ENCODE measurements around the gene SLC66A1. TPM values are rescaled to one million over a fixed set of nuclear protein-coding genes. Genes with fewer than 3 reads are reported as not detected.
"Not testable (repeated sequence)": the region's sequence is repeated elsewhere in the genome, so short reads cannot be mapped to it uniquely, and the experiment has no call there.

SLC66A1 gene, protein sequence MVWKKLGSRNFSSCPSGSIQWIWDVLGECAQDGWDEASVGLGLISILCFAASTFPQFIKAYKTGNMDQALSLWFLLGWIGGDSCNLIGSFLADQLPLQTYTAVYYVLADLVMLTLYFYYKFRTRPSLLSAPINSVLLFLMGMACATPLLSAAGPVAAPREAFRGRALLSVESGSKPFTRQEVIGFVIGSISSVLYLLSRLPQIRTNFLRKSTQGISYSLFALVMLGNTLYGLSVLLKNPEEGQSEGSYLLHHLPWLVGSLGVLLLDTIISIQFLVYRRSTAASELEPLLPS
- 11.6 and 14.5 TPM in 2 replicates for total RNA-seq (2014; rRNA removed; shearing (Covaris generic); ENCODE audit: low replicate concordance)

DNA sequence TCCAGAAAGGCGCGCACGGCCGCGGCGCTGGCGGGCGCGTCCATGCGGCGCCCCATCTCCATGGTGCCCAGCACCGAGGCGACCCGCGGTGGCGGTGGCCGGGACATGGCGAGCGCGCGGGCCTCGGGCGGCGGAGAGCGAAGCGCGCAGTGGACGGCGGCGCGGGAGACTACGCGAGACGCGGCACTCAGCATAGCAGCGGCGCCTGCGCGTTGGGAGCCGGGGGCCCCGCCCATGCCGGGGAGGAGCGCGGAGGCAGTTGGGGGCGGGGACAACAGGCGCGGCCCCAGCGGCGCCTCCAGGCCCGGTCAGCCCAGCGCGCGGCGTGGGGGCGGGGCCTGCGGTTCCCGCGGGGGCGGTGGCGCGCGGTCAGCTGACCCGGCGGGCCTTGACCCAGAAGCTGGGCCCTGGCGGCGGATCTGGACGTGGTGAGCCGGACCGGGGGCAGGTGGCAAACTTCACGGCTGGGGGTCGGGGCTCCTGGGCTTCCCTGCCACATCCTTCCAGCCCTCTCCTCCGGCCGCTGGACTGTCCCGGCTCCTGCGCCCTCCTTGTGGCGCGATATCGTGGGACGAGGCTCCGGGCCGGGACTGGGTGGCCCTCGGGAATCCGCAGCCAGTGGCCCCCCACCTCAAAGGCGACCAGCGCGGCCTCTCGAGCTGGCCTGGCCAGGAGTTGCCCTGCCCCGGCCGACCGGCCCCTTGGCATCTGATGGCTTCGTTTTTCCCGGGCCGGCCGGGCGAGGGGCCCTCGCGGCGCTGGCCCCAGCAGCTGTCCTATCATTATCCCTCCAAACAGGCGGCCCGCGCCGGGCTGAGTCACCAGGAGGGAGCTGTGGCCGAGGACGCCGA lies at the start of gene SLC66A1, which contains the start of gene AKR7A2:
Gene SLC66A1, plus strand, starts transcription at position 396 of the 851 bp plus-strand sequence. CDS start 5,352 bp downstream, outside the sequence.
Gene AKR7A2, minus strand, starts transcription at position 214 of the 851 bp plus-strand sequence. Its CDS starts 20 bp downstream, at position 194.
- peak within 1 kb of the TSS; percentile 74 for H2AFZ ChIP-seq (ENCODE audit: low read length)
- DNase-seq: peak; percentile 97
- peaks cover 8% of the 10 kb centered on the region for H4K20me1 ChIP-seq (ENCODE audit: insufficient read depth, low read depth, low read length)
- H3K36me3 ChIP-seq (ENCODE audit: insufficient read depth, low read length): peaks cover 15% of the 10 kb centered on the region
- H3K4me3 ChIP-seq (ENCODE audit: low read length): peak within 1 kb of the TSS; percentile 79
- no peaks in the 10 kb centered on the region for H3K9me3 ChIP-seq (ENCODE audit: low read length)
- peaks cover 39% of the 10 kb centered on the region for H3K79me2 ChIP-seq (ENCODE audit: low read length)
- peaks cover 51% of the 10 kb centered on the region for H3K4me1 ChIP-seq (ENCODE audit: low read length)
- peak within 1 kb of the TSS; percentile 76 for H3K27ac ChIP-seq (ENCODE audit: low read length)
- H3K27me3 ChIP-seq (ENCODE audit: low read length): no peaks in the 10 kb centered on the region
- peak within 1 kb of the TSS; percentile 90 for H3K4me2 ChIP-seq (ENCODE audit: low read depth, low read length, poor library complexity, severe bottlenecking)
- H3K9me2 ChIP-seq (replicated peaks; ENCODE audit: insufficient read depth, low read length): no peaks in the 10 kb centered on the region
- H3K9ac ChIP-seq (ENCODE audit: low read length): peak within 1 kb of the TSS; percentile 99

DNA sequence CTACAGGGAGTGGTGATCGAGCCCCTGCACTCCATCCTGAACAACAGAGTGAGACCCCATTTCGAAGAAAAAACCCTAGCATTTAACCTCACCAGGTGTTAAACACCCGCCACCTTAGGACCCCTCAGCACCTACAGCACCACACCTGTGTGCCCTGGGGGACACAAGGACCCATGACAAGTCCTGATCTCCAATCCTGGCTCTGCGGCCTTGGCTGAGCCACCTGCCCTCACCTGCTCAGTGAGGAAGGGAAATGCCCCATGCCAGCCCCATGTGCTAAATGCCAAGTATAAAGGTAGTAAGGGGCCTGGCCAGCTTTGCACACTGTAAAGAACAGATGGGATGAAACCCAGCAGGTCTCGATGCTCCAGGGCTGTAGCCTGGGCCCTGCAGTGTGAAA lies 49.4 kb upstream of the SLC66A1 start:
- H4K20me1 ChIP-seq (ENCODE audit: insufficient read depth, low read depth, low read length): no peaks in the 10 kb centered on the region
- H2AFZ ChIP-seq (ENCODE audit: low read length): no peak overlapping the region
- H3K4me3 ChIP-seq (ENCODE audit: low read length): no peak overlapping the region
- H3K9ac ChIP-seq (ENCODE audit: low read length): no peak overlapping the region
- H3K36me3 ChIP-seq (ENCODE audit: insufficient read depth, low read length): peaks cover 13% of the 10 kb centered on the region
- no peaks in the 10 kb centered on the region for H3K79me2 ChIP-seq (ENCODE audit: low read length)
- no peak overlapping the region for H3K27ac ChIP-seq (ENCODE audit: low read length)
- H3K27me3 ChIP-seq (ENCODE audit: low read length): no peaks in the 10 kb centered on the region
- no peak for DNase-seq
- no peaks in the 10 kb centered on the region for H3K9me2 ChIP-seq (replicated peaks; ENCODE audit: insufficient read depth, low read length)
- no peaks in the 10 kb centered on the region for H3K4me1 ChIP-seq (ENCODE audit: low read length)
- no peak overlapping the region for H3K4me2 ChIP-seq (ENCODE audit: low read depth, low read length, poor library complexity, severe bottlenecking)
- no peaks in the 10 kb centered on the region for H3K9me3 ChIP-seq (ENCODE audit: low read length)

DNA sequence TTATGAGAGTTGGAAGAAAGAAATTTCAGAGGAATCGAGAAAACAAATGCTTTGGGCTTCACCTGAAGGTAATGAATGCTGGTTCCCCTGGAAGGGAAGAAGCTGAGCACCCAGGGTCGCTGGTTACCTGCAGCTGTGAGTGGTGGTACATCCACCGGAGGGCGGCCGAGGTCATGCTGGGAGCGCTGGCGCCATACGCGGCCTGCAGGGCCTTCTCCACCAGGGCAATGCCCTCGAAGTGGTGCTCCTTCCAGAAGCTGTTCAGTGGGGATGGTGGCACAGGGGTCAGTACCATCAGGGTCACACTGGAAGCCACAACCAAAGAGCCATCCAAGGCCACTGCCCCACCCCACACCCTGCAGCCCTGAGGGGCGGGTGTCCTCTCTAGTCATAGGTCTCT lies 43.7 kb upstream of the SLC66A1 start:
- Histone ChIP-seq H3K9me2 (replicated peaks; ENCODE audit: insufficient read depth, low read length) (no peaks in the 10 kb centered on the region), H4K20me1 (ENCODE audit: insufficient read depth, low read depth, low read length) (no peaks in the 10 kb centered on the region), H2AFZ (ENCODE audit: low read length) (no peak overlapping the region), H3K9me3 (ENCODE audit: low read length) (no peaks in the 10 kb centered on the region), H3K4me3 (ENCODE audit: low read length) (no peak overlapping the region), H3K4me2 (ENCODE audit: low read depth, low read length, poor library complexity, severe bottlenecking) (no peak overlapping the region), H3K9ac (ENCODE audit: low read length) (no peak overlapping the region), H3K27ac (ENCODE audit: low read length) (no peak overlapping the region), H3K79me2 (ENCODE audit: low read length) (no peaks in the 10 kb centered on the region), H3K27me3 (ENCODE audit: low read length) (no peaks in the 10 kb centered on the region), H3K4me1 (ENCODE audit: low read length) (no peaks in the 10 kb centered on the region), H3K36me3 (ENCODE audit: insufficient read depth, low read length) (no peaks in the 10 kb centered on the region)
- DNase-seq: no peak

DNA sequence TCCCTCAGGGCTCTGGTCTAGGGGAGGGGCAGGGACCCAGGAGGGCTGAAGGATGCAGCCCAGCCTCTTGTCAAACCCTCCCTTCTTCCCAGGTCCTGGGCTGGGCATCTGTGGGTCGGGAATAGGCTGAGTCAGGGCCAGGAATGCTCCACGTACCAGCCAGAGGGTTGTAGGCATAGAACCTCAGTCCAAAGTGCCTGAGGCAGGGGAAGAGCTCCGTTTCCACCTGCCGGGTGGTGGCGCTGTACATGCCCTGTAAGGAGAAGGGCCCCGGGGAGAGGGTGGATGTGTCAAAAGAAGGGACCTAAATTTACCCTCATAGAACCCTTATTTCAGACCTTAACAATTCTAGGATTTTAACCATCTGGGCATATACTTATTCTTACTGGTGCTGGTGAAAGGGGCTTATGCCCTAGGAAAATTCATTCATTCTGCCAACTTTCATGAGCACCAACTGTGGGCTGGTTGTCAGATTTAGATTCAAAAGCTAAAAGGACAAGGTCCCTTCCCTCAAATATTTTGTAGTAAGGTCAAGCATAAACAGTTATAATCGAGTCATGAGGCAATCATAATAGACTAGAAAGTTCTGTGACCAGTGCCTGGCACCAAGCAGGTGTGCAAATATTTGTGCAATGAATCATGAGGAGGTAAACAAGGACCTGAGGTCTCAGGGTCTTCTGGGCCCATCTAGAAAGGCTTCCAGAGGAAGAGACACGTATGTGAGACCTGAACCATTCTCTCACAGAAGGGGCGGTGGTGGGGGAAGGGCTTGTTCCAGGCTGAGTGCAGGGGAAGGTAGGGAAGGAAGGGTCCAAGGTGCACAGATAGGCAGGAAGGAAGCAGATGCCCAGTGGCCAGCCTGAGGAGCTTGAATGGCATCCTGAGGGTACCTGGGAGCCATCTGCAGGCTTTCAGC lies 42.4 kb upstream of the SLC66A1 start:
- not testable (repeated sequence) for H3K36me3 ChIP-seq (ENCODE audit: insufficient read depth, low read length); H3K27me3 ChIP-seq (ENCODE audit: low read length); H3K4me1 ChIP-seq (ENCODE audit: low read length); H3K9ac ChIP-seq (ENCODE audit: low read length); H3K4me2 ChIP-seq (ENCODE audit: low read depth, low read length, poor library complexity, severe bottlenecking); H3K9me2 ChIP-seq (replicated peaks; ENCODE audit: insufficient read depth, low read length); H3K9me3 ChIP-seq (ENCODE audit: low read length); H3K4me3 ChIP-seq (ENCODE audit: low read length); H2AFZ ChIP-seq (ENCODE audit: low read length); DNase-seq; H4K20me1 ChIP-seq (ENCODE audit: insufficient read depth, low read depth, low read length); H3K27ac ChIP-seq (ENCODE audit: low read length); H3K79me2 ChIP-seq (ENCODE audit: low read length)

DNA sequence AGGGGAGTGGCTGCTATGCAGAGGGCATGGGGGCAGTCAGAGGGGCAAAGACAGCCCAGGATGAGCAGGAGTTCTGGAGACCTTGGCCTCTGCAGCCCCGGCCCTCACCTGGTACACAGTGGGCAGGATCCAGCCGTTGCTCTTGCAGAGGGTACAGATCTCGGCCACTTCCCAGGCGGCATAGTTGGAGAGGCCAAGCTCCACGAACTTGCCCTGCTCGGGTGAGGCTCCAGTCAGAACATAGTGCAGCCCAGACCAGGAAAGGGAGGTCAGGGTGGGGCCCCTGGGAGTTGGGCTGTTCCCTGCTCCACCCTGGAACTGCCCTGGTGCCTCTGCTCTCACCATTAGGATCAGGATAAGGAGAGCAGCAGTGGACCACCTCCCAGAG lies 41.8 kb upstream of the SLC66A1 start:
- not testable (repeated sequence) for H3K9ac ChIP-seq (ENCODE audit: low read length); DNase-seq; H2AFZ ChIP-seq (ENCODE audit: low read length); H3K9me2 ChIP-seq (replicated peaks; ENCODE audit: insufficient read depth, low read length); H3K36me3 ChIP-seq (ENCODE audit: insufficient read depth, low read length); H3K27ac ChIP-seq (ENCODE audit: low read length); H3K27me3 ChIP-seq (ENCODE audit: low read length); H3K9me3 ChIP-seq (ENCODE audit: low read length); H3K79me2 ChIP-seq (ENCODE audit: low read length); H4K20me1 ChIP-seq (ENCODE audit: insufficient read depth, low read depth, low read length); H3K4me1 ChIP-seq (ENCODE audit: low read length); H3K4me2 ChIP-seq (ENCODE audit: low read depth, low read length, poor library complexity, severe bottlenecking); H3K4me3 ChIP-seq (ENCODE audit: low read length)

DNA sequence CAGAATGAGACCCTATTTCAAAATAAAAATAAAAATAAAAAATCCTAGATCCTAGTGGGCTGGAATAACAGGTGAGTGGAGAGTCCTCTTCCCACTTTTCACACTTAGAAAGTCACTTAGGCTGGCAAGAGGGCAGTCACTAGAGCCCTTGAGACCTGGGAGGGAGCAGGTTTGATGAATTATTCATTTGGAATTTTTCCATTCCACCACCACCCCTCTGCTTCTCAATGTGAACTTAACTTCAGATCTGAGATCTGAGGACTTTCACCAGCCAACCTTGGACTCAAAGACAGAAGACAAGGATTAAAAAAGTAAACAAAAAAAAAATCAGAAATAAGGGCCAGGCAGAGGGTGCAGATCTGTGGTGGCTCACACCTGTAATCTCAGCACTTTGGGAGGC lies 40.1 kb upstream of the SLC66A1 start:
- DNase-seq: no peak
- no peaks in the 10 kb centered on the region for H3K79me2 ChIP-seq (ENCODE audit: low read length)
- H3K27ac ChIP-seq (ENCODE audit: low read length): no peak overlapping the region
- H3K9me3 ChIP-seq (ENCODE audit: low read length): no peaks in the 10 kb centered on the region
- H3K4me2 ChIP-seq (ENCODE audit: low read depth, low read length, poor library complexity, severe bottlenecking): no peak overlapping the region
- H3K9ac ChIP-seq (ENCODE audit: low read length): no peak overlapping the region
- no peaks in the 10 kb centered on the region for H3K27me3 ChIP-seq (ENCODE audit: low read length)
- no peaks in the 10 kb centered on the region for H3K36me3 ChIP-seq (ENCODE audit: insufficient read depth, low read length)
- no peaks in the 10 kb centered on the region for H3K4me1 ChIP-seq (ENCODE audit: low read length)
- no peaks in the 10 kb centered on the region for H3K9me2 ChIP-seq (replicated peaks; ENCODE audit: insufficient read depth, low read length)
- no peak overlapping the region for H3K4me3 ChIP-seq (ENCODE audit: low read length)
- no peaks in the 10 kb centered on the region for H4K20me1 ChIP-seq (ENCODE audit: insufficient read depth, low read depth, low read length)
- H2AFZ ChIP-seq (ENCODE audit: low read length): no peak overlapping the region

DNA sequence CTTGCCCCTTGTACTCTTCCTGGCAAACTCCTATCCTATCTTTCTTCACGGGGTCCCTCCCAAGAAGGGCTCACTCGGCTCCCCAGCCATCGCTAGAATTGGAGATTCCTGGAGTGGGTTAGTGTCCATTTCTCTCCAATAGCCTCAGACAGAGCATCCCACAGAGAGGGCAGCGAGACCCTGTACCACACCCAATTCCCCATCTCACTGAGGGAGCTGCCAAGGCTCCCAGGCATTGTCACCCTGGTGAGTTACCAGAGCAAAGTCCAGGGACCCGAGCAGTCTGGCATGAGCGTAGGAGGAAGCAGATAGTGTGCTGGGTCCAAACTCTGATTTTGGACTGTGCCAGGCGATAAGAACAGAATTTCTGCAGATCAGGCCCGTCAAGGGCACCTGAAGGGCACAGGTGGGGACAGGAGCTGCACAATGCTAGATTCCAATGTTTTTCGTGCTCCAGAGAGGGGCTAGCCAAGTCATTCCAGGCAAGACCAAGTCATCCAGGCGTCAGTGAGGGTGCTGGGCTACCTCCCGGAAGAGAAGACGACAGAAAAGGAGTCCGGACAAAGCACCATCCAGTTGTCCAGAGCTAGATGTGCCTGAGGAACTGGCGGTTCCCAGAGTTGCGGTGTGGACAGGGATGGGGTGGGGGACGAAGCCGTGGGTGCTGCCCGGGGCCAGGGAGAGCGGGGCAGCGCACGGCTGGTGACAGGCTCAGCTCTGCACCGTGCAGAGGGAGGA lies 38.9 kb upstream of the SLC66A1 start:
- Histone ChIP-seq H3K4me3 (ENCODE audit: low read length) (no peak overlapping the region), H3K27me3 (ENCODE audit: low read length) (no peaks in the 10 kb centered on the region), H3K79me2 (ENCODE audit: low read length) (no peaks in the 10 kb centered on the region), H3K4me1 (ENCODE audit: low read length) (no peaks in the 10 kb centered on the region), H2AFZ (ENCODE audit: low read length) (no peak overlapping the region), H3K27ac (ENCODE audit: low read length) (no peak overlapping the region), H3K36me3 (ENCODE audit: insufficient read depth, low read length) (no peaks in the 10 kb centered on the region), H3K4me2 (ENCODE audit: low read depth, low read length, poor library complexity, severe bottlenecking) (no peak overlapping the region), H3K9me2 (replicated peaks; ENCODE audit: insufficient read depth, low read length) (no peaks in the 10 kb centered on the region), H4K20me1 (ENCODE audit: insufficient read depth, low read depth, low read length) (no peaks in the 10 kb centered on the region), H3K9ac (ENCODE audit: low read length) (no peak overlapping the region), H3K9me3 (ENCODE audit: low read length) (no peaks in the 10 kb centered on the region)
- no peak for DNase-seq
